Measurements from ENCODE around the gene SPEM3.
"Not testable (repeated sequence)": the region's sequence is repeated elsewhere in the genome, so short reads cannot be mapped to it uniquely, and the experiment has no call there.

The SPEM3 gene

DNA sequence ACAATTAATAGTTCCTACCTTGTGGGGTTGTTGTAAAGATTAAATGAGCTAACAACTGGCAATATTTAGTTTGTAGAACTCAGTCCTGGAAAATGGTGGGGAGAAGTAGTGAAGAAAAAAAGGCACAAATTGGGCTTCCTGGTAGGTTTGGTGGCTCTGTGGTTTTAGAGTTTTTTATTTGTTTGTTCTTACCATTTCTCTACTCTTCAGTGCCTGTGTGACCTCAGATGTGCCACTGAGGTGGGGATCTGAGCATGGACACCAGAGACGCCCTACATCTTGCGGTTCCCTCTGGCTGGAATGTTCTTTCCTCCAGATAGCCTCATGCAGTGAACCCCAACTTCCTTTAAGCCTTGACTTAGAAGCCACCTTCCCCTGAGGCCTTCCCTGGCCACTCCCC lies 43.1 kb downstream of the SPEM3 start:
- DNase-seq (ENCODE audit: low read depth in 2 of 2): no peak

DNA sequence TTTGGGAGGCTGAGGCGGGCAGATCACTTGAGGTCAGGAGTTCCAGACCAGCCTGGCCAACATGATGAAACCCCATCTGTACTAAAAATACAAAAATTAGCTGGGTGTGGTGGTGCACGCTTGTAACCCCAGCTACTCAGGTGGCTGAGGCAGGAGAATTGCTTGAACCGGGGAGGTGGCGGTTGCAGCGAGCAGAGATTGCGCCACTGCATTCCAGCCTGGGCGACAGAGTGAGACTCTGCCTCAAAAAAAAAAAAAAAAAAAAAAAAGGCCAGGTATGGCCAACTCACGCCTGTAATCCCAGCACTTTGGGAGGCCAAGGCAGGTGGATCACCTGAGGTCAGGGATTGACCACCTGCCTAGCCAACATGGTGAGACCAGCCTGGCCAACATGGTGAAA lies 46.1 kb downstream of the SPEM3 start:
- DNase-seq (ENCODE audit: low read depth in 2 of 2): not testable (repeated sequence)

DNA sequence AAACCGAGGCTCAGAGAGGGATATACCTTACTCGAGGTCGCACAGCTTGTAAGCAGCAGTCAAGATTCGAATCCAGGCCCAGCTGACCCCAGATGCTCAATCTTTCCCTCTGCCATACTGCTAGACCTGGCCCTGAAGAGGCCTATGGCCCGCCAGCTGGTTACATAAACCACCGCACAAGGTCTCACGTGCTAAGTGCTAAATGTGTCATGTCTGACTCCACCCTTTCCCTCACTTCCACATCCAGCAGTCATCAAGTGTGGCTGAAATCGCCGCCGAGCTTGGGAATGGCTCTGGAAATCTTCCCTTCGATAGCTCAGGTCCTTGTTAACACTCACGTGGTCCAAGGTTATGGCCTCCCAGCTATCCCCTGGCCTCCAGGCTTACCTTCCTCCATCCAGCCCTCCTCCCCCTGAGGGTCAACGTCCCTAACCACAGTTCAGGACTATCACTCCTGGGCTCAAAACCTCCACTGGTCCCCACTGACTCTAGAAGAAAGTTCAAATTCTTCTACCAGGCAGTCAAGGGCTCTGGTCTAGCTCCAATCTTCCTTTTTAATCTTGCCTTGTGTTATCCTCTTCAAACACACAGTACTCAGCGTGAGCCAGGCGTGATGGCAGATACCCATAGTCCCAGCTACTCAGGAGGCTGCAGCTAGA lies 47.2 kb downstream of the SPEM3 start:
- no peak for DNase-seq (ENCODE audit: low read depth in 2 of 2)

DNA sequence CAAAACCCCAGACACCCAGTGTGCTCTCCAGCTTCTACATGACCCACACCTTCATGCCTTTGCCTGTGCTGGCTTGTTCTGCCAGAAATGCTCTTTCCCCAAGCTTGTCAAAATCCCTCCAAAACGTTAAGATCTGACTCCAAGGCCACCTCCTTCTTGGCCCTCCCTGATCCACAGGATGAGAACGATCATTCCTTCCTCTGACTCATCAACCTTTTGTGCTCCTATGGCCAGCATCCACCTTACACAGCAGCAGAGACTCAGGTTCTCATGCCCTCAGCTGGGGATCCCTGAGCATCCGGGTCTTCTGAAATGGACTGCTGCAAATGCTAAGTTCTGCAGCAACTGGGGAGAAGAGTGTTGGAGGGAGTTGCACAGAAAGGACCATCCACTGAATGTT lies 47.8 kb downstream of the SPEM3 start:
- no peak for DNase-seq (ENCODE audit: low read depth in 2 of 2)

DNA sequence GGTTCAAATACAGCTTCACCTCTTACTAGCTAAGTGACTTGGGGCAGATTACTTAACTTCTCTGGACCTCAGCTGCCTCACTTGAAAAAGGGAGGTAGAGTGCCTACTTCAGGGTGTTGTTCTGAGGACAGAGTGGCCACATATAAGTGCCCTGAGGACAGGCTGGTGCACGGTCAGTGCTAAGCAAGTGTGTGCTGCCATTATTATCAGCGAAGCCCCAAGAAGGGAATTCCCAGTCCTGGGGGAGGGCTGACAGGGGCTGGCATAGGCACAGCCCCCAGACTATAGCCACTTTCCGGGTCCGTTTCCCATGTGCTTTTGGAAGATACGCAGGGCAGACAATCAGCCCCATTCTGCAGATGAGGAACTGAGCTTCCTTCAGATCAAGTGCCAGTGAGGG lies 48.3 kb downstream of the SPEM3 start:
- no peak for DNase-seq (ENCODE audit: low read depth in 2 of 2)

DNA sequence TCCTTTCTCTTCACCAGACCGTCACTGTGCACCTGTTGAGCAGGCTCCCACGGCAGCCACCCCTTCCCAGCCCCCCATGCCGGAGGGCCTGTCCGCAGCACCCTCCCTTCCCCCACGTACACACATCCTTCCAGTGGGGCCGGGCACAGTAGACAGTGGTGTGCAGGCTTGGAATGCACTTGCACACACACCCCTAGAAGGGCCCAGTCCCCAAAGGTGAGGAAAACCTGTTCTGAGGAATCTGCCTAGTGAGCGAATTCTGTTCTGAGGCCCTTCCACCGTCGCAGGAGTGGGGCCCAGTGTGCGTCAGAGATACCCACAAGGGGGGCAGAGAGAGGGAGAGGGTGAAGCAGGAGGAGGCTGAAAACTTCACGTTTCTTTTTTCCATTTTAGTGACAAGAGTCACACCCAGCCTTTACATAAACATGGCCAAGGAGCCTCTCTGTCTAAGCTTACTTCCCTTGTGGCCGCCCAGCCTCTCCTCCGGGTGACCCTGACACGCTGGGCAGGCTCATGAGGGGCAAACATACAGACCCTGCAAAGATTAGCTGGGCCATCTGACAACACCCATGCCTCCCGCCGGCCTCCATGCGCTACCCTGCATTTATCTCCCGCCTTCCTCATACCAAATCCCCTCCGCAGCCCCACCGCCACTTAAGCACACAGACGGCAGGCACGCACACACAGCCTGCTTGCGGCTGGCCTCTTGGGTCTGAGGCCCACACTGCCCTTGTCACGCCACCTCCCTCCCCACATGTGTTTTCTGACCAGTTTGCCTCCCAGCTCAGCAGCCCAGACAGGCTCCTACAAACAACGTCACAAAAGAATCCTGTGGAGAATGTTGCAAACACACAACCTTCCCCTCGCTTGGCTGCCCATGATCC lies 49.0 kb downstream of the SPEM3 start:
- DNase-seq (ENCODE audit: low read depth in 2 of 2): no peak

DNA sequence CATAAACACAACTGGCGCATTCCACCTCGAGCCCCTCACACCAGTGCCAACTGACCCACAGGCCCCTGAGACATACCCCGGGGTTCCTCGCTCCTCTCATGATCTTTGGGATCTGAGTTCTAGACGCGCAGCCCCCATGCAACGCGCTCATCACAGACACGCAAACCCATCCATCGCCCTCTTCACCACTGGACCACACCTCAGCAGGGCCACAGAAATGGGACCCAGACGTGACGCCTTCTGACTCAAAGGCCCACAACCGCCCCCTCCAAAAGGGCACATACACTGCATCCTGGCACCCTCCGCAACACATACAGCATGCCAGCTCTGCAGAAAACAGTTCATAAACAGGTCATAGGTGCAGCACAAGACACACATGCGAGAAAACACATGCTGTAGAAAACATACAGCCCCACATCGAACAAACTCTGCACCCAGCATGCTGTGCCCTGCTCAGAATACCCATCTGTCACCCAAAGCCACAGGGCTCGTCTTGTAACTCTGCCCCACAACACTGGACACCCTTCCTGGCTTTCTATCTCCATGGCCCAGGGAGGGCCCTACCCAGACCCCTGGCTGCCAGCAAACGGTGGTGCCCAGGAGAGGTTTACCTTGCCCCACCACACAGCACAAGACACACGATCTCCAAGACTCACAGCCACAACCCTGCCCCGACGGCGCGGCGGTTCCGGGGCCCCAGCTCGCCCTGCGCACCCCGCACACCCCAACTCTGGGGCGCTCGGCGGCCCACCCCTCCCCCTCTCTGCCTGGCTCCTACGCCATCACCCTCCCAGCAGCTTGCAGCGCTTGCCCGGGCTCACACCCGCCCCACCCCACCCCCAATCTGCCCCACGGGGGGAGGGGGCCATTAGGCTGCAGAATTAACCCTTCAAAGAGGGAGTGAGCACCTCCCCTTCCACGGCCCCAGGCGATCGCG lies 49.9 kb downstream of the SPEM3 start:
- DNase-seq (ENCODE audit: low read depth in 2 of 2): peak in 1 of 2 donors; percentile 33

DNA sequence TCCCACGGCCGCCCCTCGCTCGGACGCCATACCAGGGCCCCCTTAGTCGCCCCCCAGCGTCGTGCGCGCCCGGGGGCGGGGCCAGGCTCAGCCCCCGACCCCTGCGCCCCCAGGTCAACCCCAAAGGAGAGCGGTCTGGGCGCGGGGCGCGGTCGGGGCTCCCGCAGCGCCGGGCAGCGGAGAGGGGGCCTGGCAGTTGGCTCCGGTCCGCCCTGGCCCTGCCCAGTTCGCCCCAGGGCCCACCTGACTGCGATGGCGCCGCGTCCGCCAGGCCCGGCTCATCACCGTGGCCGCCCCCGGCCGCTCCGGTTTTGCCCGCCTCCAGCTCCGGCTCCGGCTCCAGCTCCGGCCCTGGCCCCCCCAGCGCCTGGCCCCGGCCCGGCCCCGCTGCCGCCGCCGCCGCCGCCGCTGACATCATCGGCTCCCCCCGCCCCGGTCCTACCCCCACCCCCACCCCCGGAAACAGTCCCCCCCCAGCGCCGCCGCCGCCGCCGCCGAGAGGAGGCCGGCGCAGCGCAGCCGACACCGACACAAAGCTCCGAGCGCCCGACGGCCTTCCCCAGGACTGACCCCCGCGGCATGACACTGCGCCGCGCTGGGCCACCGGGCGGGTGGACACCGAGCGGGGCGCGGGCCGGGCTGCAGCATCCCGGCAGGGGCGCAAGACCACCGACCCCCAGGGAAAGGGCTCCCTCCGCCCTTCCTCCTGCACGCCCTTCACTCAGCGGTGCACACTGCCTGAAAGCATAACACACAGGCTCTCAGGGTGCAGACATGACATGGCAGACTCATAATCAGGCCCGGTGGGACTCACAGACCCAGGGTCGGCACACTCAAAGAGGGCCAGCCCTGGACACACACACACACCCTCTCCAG lies 50.8 kb downstream of the SPEM3 start, which contains the start of gene ZBTB4:
Gene ZBTB4, minus strand, starts transcription at position 419 of the 876 bp plus-strand sequence. CDS start 12,830 bp downstream, outside the sequence.
- peak in 1 of 2 donors; percentile 19 for DNase-seq (ENCODE audit: low read depth in 2 of 2)

DNA sequence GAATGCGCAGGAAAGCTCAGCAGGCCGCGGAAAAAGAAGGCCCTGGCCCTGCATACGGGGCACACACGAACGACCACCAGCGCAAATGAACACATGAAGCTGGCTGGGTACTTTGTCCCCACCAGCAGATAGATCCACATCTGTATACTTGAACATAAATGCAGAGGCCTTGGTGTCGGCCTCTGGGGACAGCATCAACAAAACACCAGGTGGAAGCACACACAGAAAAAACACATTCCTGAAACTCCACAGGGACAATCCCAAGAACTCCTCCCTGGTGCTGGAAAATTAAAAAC lies 51.4 kb downstream of the SPEM3 start:
- DNase-seq (ENCODE audit: low read depth in 2 of 2): no peak

DNA sequence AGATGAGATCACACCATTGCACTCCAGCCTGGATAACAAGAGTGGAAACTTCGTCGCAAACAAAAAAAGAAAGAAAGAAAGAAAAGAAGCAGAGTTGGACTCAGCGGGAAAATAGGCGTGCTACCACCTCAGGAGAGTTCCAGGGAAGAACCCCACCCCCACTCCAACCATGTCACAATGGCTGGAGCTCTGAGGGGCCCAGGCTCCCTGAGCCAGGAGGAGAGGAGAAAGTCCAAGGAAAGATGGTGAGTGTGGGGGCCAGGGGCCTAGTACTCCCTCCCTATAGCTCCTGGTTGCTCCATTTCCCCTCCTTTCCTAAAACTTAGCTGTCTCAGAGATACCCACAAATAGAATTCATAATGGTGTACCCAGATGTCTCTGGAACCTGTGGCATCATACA lies 52.6 kb downstream of the SPEM3 start, which contains the start of gene SLC35G6:
Gene SLC35G6, plus strand, starts transcription at position 172 of the 400 bp plus-strand sequence. Its CDS starts 71 bp downstream, at position 243.
- not testable (repeated sequence) for DNase-seq (ENCODE audit: low read depth in 2 of 2)

DNA sequence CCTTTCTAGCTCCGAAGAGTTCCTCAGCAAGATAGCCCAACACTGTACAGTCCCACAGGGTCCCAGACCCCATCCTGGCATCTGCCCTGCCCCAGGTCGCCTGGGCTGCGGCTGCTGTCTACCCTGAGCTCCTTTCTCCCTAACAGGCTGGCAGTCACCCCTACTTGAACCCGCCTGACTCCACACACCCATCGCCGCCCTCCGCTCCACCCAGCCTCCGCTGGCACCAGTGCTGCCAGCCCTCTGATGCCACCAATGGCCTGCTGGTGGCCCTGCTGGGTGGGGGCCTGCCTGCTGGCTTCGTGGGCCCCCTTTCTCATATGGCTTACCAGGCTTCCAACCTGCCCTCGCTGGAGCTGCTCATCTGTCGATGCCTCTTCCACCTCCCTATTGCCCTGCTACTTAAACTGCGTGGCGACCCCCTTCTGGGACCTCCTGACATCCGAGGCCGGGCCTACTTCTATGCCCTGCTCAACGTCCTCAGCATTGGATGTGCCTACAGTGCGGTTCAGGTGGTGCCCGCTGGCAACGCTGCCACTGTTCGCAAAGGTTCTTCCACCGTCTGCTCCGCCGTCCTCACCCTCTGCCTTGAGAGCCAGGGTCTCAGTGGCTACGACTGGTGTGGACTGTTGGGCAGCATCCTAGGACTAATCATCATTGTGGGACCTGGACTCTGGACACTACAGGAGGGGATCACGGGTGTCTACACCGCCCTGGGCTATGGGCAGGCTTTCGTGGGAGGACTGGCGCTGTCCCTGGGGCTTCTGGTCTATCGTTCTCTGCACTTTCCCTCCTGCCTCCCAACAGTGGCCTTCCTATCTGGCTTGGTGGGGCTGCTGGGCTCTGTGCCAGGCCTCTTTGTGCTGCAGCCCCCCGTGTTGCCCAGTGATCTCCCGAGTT lies 53.4 kb downstream of the SPEM3 start:
- DNase-seq (ENCODE audit: low read depth in 2 of 2): not testable (repeated sequence)

All from activated CD8-positive, alpha-beta memory T cell treated with anti-CD3 and anti-CD28 coated beads for 4 hours (primary cell).